Measurements from ENCODE around the gene SPSB3. TPM values are rescaled to one million over a fixed set of nuclear protein-coding genes. Genes with fewer than 3 reads are reported as not detected.
A peak's percentile ranks its signal among the peaks of the same experiment; 100 is the strongest.

The SPSB3 gene
- total and polyA plus RNA-seq, 2 of the 13 experiments (the other 11 are each of a cell fraction or from before 2014, with no cell fraction given): 13.2 to 21.9 TPM

- Histone ChIP-seq H4K20me1 (ENCODE audit: insufficient read depth, low read length) (no peaks in the 10 kb centered on the region), H3K4me3 (replicated peaks in 1 of 3; ENCODE audit: insufficient read depth in 1 of 3, low read depth in 2 of 3, low read length in 3 of 3) (no peak overlapping the region), H3K79me2 (ENCODE audit: insufficient read depth, low read length) (peaks cover 4% of the 10 kb centered on the region), H3K27ac (ENCODE audit: extremely low read length, insufficient read depth, low read length) (no peak overlapping the region), H3K4me1 (ENCODE audit: insufficient read depth, low read length) (peaks cover 7% of the 10 kb centered on the region), H3K9ac (ENCODE audit: insufficient read depth, low read depth, low read length) (no peak overlapping the region), H3K4me2 (ENCODE audit: low read depth, low read length) (no peak overlapping the region), H3K9me3 (ENCODE audit: low read length) (no peaks in the 10 kb centered on the region), H2AFZ (ENCODE audit: low read length) (no peak overlapping the region), H3K36me3 (replicated peaks in 1 of 2; ENCODE audit: control insufficient read depth in 1 of 2, insufficient read depth in 2 of 2, low read length in 2 of 2) (peaks cover 16 to 46% of the 10 kb centered on the region in 2 experiments; a peak in 4 of 5 replicates), H3K27me3 (ENCODE audit: control insufficient read depth in 1 of 2, insufficient read depth in 2 of 2, low read length in 2 of 2) (no peaks in the 10 kb centered on the region)
- ChIA-PET POLR2A (no interaction called here), CTCF (ENCODE audit: low intra/inter-chr PET ratio, low total read pairs) (no interaction called here)
- intact Hi-C loops (cut with micrococcal nuclease; ENCODE audit: unreplicated experiment): no loop called here
- ATAC-seq: no peak
- WGBS (ENCODE audit: low lambda C conversion rate): 98% methylated on average over 23 of the region's 35 CpGs
- no peak for FAIRE-seq
- no TSS peak for BruUV-seq (replicated peaks)
- TF ChIP-seq TRIM24 (CRISPR knock-in tag; IDR thresholded peaks at IDR 0.05): no peak
- TF ChIP-seq RBFOX2 (IDR thresholded peaks at IDR 0.05; ENCODE audit: low read depth, low read length): peak; percentile 30; the same call in 1 of the 2 replicates
- no peak for TF ChIP-seq MXD1 (CRISPR knock-in tag; IDR thresholded peaks at IDR 0.05)
- TF ChIP-seq KDM1A (CRISPR knock-in tag; IDR thresholded peaks at IDR 0.05): no peak
- no peak for DNase-seq (ENCODE audit: low spot score)
- in situ Hi-C loops (cut with HindIII; ENCODE audit: extremely low pct_ligation_motif_present, low pct_unique_long_range_greater_than_20kb): no loop called here
Measured at GRCh38 chr16:1818873-1819525, 36.6 kb upstream of the SPSB3 start.

- Histone ChIP-seq H2AFZ (ENCODE audit: low read length) (no peak overlapping the region), H3K27ac (ENCODE audit: extremely low read length, insufficient read depth, low read length) (no peak overlapping the region), H4K20me1 (ENCODE audit: insufficient read depth, low read length) (no peaks in the 10 kb centered on the region), H3K36me3 (replicated peaks in 1 of 2; ENCODE audit: control insufficient read depth in 1 of 2, insufficient read depth in 2 of 2, low read length in 2 of 2) (peaks cover 16 to 46% of the 10 kb centered on the region in 2 experiments; a peak in 4 of 5 replicates), H3K4me1 (ENCODE audit: insufficient read depth, low read length) (no peaks in the 10 kb centered on the region), H3K4me3 (replicated peaks in 1 of 3; ENCODE audit: insufficient read depth in 1 of 3, low read depth in 2 of 3, low read length in 3 of 3) (no peak overlapping the region), H3K9ac (ENCODE audit: insufficient read depth, low read depth, low read length) (no peak overlapping the region), H3K9me3 (ENCODE audit: low read length) (no peaks in the 10 kb centered on the region), H3K79me2 (ENCODE audit: insufficient read depth, low read length) (no peaks in the 10 kb centered on the region), H3K4me2 (ENCODE audit: low read depth, low read length) (no peak overlapping the region), H3K27me3 (ENCODE audit: control insufficient read depth in 1 of 2, insufficient read depth in 2 of 2, low read length in 2 of 2) (no peaks in the 10 kb centered on the region)
- in situ Hi-C loops (cut with HindIII; ENCODE audit: extremely low pct_ligation_motif_present, low pct_unique_long_range_greater_than_20kb): no loop called here
- intact Hi-C loops (cut with micrococcal nuclease; ENCODE audit: unreplicated experiment): no loop called here
- FAIRE-seq (no peak), ATAC-seq (peak; percentile 10; the same call in 1 of the 3 replicates), DNase-seq (ENCODE audit: low spot score) (no peak)
- ChIA-PET POLR2A (no interaction called here), CTCF (ENCODE audit: low intra/inter-chr PET ratio, low total read pairs) (no interaction called here)
- no TSS peak for BruUV-seq (replicated peaks)
- WGBS (ENCODE audit: low lambda C conversion rate): 99% methylated on average over 8 of the region's 27 CpGs
- TF ChIP-seq ADNP (CRISPR knock-in tag; IDR thresholded peaks at IDR 0.05) (no peak), ZNF18 (CRISPR knock-in tag; IDR thresholded peaks at IDR 0.05; ENCODE audit: insufficient replicate concordance) (no peak), AGO2 (optimal IDR thresholded peaks at IDR 0.05; ENCODE audit: low read depth, low read length) (peak; percentile 39), ZNF687 (CRISPR knock-in tag; IDR thresholded peaks at IDR 0.05) (no peak), RBFOX2 (IDR thresholded peaks at IDR 0.05; ENCODE audit: low read depth, low read length) (peak; percentile 34; the same call in 1 of the 2 replicates), REXO4 (CRISPR knock-in tag; IDR thresholded peaks at IDR 0.05; ENCODE audit: borderline replicate concordance) (no peak), NCOA5 (CRISPR knock-in tag; IDR thresholded peaks at IDR 0.05) (no peak), SMARCC2 (IDR thresholded peaks at IDR 0.05) (no peak)
Measured at GRCh38 chr16:1818204-1818872, 36.0 kb upstream of the SPSB3 start.

Measured in HepG2 (cell line).